Neural cell (in vitro differentiated cells): Measurements from ENCODE around the gene TARS2. TPM values are rescaled to one million over a fixed set of nuclear protein-coding genes. Genes with fewer than 3 reads are reported as not detected.

Experiments used
- H2AFZ ChIP-seq: fragments of 200-600, 300-800 bp; sonication (generic), shearing (Covaris generic); 2 replicates; pipeline ENCODE4 v1.6.0; 2014; ENCODE audit warnings: low read depth, mild to moderate bottlenecking, antibody characterized with exemption, low read length, moderate library complexity
- H3F3A ChIP-seq: fragments of 200-600 bp; shearing (Covaris generic); 2 replicates; pipeline ENCODE4 v1.6.1; 2016; ENCODE audit warnings: mild to moderate bottlenecking, moderate library complexity, mixed read lengths, antibody characterized with exemption, low read length; ENCODE audit not compliant: insufficient read depth, poor library complexity, severe bottlenecking
- H3K27ac ChIP-seq: fragments of 200-600, 300-800 bp; sonication (generic), shearing (Covaris generic); 2 replicates; pipeline ENCODE4 v1.5.1; 2014; ENCODE audit warnings: mild to moderate bottlenecking, low read length, moderate library complexity
- H3K27me3 ChIP-seq: fragments of 300-800, 200-600 bp; sonication (generic), shearing (Covaris generic); 2 replicates; pipeline ENCODE4 v1.6.0; 2014; ENCODE audit warnings: mild to moderate bottlenecking, low read depth, low read length, moderate library complexity; ENCODE audit not compliant: insufficient read depth
- H3K36me3 ChIP-seq: fragments of 300-800, 200-600 bp; sonication (generic), shearing (Covaris generic); 2 replicates; pipeline ENCODE4 v1.5.1; 2014; ENCODE audit warnings: mild to moderate bottlenecking, antibody characterized with exemption, low read length, moderate library complexity; ENCODE audit not compliant: insufficient read depth
- H3K4me2 ChIP-seq: fragments of 300-800, 200-600 bp; sonication (generic), shearing (Covaris generic); 2 replicates; pipeline ENCODE4 v1.6.0; 2014; ENCODE audit warnings: mild to moderate bottlenecking, low read length
- H3K4me3 ChIP-seq: fragments of 300-800, 200-600 bp; sonication (generic), shearing (Covaris generic); 2 replicates; pipeline ENCODE4 v1.5.1; 2014; ENCODE audit warnings: mild to moderate bottlenecking, low read length, moderate library complexity
- H3K79me2 ChIP-seq: fragments of 200-600 bp; shearing (Covaris generic); replicated peaks from 2 replicates; pipeline ENCODE4 v1.6.0; 2014; ENCODE audit warnings: mild to moderate bottlenecking, low read length, moderate library complexity; ENCODE audit not compliant: insufficient read depth
- H3K9ac ChIP-seq: fragments of 300-800, 200-600 bp; sonication (generic), shearing (Covaris generic); 2 replicates; pipeline ENCODE4 v1.6.1; 2016; ENCODE audit warnings: mild to moderate bottlenecking, low read length, mixed read lengths
- H3K9me2 ChIP-seq: fragments of 200-600 bp; shearing (Covaris generic); 2 replicates; pipeline ENCODE4 v1.6.1; 2016; ENCODE audit warnings: mild to moderate bottlenecking, low read length, mixed read lengths; ENCODE audit not compliant: insufficient read depth
- H3K9me3 ChIP-seq: fragments of 200-600, 300-800 bp; sonication (generic), shearing (Covaris generic); 2 replicates; pipeline ENCODE4 v1.6.1; 2016; ENCODE audit warnings: mild to moderate bottlenecking, mixed run types, low read length, moderate library complexity, mixed read lengths
- H4K20me1 ChIP-seq: fragments of 200-600 bp; shearing (Covaris generic); 2 replicates; pipeline ENCODE4 v1.6.1; 2016; ENCODE audit warnings: mild to moderate bottlenecking, mixed run types; ENCODE audit not compliant: insufficient read depth
- CTCF ChIP-seq: fragments of 450-650 bp; IDR thresholded peaks from 2 replicates; pipeline ENCODE4 v1.5.1; 2014; ENCODE audit warnings: antibody characterized with exemption, mild to moderate bottlenecking, moderate library complexity; ENCODE audit not compliant: poor library complexity, severe bottlenecking
- EP300 ChIP-seq: fragments of 450-650 bp; conservative IDR thresholded peaks from 2 replicates; pipeline ENCODE4 v1.6.1; 2014; ENCODE audit warnings: antibody characterized with exemption, mild to moderate bottlenecking, moderate library complexity; ENCODE audit not compliant: poor library complexity, severe bottlenecking
- EZH2 ChIP-seq: fragments of 200-600, 300-800 bp; shearing (Covaris generic), sonication (generic); IDR thresholded peaks from 2 replicates; pipeline ENCODE4 v1.6.1; 2014; ENCODE audit warnings: antibody characterized with exemption, low read length, borderline replicate concordance, mild to moderate bottlenecking; ENCODE audit not compliant: insufficient read depth, poor library complexity, severe bottlenecking
- MXI1 ChIP-seq: fragments of 450-650 bp; conservative IDR thresholded peaks from 2 replicates; pipeline ENCODE4 v1.6.1; 2014; ENCODE audit warnings: antibody characterized with exemption, mild to moderate bottlenecking; ENCODE audit not compliant: poor library complexity, severe bottlenecking
- POLR2AphosphoS5 ChIP-seq: IDR thresholded peaks from 2 replicates; pipeline ENCODE4 v1.6.1; 2012
- RAD21 ChIP-seq: fragments of 450-650 bp; conservative IDR thresholded peaks from 2 replicates; pipeline ENCODE4 v1.6.1; 2014; ENCODE audit warnings: antibody characterized with exemption, mild to moderate bottlenecking, moderate library complexity
- REST ChIP-seq: IDR thresholded peaks from 2 replicates; pipeline ENCODE4 v1.6.1; 2012; ENCODE audit warnings: borderline replicate concordance
- SMC3 ChIP-seq: fragments of 450-650 bp; conservative IDR thresholded peaks from 2 replicates; pipeline ENCODE4 v1.6.1; 2014; ENCODE audit warnings: antibody characterized with exemption, mild to moderate bottlenecking, moderate library complexity; ENCODE audit not compliant: poor library complexity
- TAF1 ChIP-seq: IDR thresholded peaks from 2 replicates; pipeline ENCODE4 v1.6.1; 2012; ENCODE audit warnings: low read depth
- polyA plus RNA-seq: library from polyadenylated mRNA; depleted of rRNA; stranded (reverse); fragments of >200 nt; gene quantifications from 2 replicates; pipeline ENCODE4 v1.2.3, GENCODE V29; 2014

Gene TARS2
- polyA plus RNA-seq, 1 donor from 2014 or later: 19.4 TPM

GRCh38 chr1:150474869-150475268 lies 12.3 kb upstream of the TARS2 start:
- H3K9me2 ChIP-seq: no peaks in the 10 kb centered on the region
- no peak overlapping the region for H2AFZ ChIP-seq
- no peaks in the 10 kb centered on the region for H3F3A ChIP-seq
- no peak for TF ChIP-seq SMC3
- no peak for TF ChIP-seq EZH2
- TF ChIP-seq RAD21: no peak
- no peak for TF ChIP-seq REST
- TF ChIP-seq EP300: no peak
- TF ChIP-seq POLR2AphosphoS5: no peak
- no peak for TF ChIP-seq CTCF
- TF ChIP-seq MXI1: no peak
- TF ChIP-seq TAF1: no peak
- H3K4me2 ChIP-seq: no peak overlapping the region
- no peak overlapping the region for H3K27ac ChIP-seq
- H3K9ac ChIP-seq: no peak overlapping the region
- H3K9me3 ChIP-seq: no peaks in the 10 kb centered on the region
- no peaks in the 10 kb centered on the region for H3K79me2 ChIP-seq
- H3K4me3 ChIP-seq: no peak overlapping the region
- no peaks in the 10 kb centered on the region for H4K20me1 ChIP-seq
- no peaks in the 10 kb centered on the region for H3K27me3 ChIP-seq
- H3K36me3 ChIP-seq: peaks cover 4% of the 10 kb centered on the region

DNA sequence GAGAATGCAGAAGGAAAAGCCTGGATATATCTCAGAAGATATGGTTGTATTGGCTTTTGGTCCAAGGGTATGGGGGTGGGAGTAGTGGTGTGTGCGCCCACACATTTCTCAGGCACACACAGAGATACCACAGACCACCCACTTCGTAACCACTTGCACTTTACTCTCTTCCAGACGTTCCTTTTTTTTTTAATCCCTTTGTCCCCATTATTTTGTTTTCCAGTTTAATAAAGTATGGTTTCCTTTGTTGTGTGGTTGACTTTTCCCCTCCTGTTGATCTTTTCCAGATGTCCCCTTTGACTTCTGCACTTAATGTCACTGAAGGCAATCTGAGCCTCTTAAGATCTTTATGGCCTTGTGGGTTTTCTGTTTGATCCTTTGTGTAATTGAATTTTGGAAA lies 10.5 kb upstream of the TARS2 start:
- H3K4me2 ChIP-seq: no peak overlapping the region
- no peaks in the 10 kb centered on the region for H3K9me2 ChIP-seq
- no peaks in the 10 kb centered on the region for H3K79me2 ChIP-seq
- H3K27me3 ChIP-seq: no peaks in the 10 kb centered on the region
- no peaks in the 10 kb centered on the region for H4K20me1 ChIP-seq
- no peak for TF ChIP-seq MXI1
- TF ChIP-seq REST: no peak
- no peak for TF ChIP-seq TAF1
- TF ChIP-seq EP300: no peak
- TF ChIP-seq SMC3: no peak
- no peak for TF ChIP-seq RAD21
- TF ChIP-seq CTCF: no peak
- no peak for TF ChIP-seq POLR2AphosphoS5
- TF ChIP-seq EZH2: no peak
- no peak overlapping the region for H2AFZ ChIP-seq
- H3K36me3 ChIP-seq: peaks cover 4% of the 10 kb centered on the region
- H3K4me3 ChIP-seq: no peak overlapping the region
- no peaks in the 10 kb centered on the region for H3F3A ChIP-seq
- H3K27ac ChIP-seq: no peak overlapping the region
- no peaks in the 10 kb centered on the region for H3K9me3 ChIP-seq
- H3K9ac ChIP-seq: no peak overlapping the region
